SU-DHL-6 (cell line): ENCODE measurements around the gene IFNA13.

ENCODE experiments used
- H2AFZ ChIP-seq: fragments of 200-600 bp; sonication (generic); 2 replicates; pipeline ENCODE4 v1.6.1; 2014; ENCODE audit warnings: low read depth, mild to moderate bottlenecking, moderate library complexity, mixed read lengths, antibody characterized with exemption, low read length; ENCODE audit not compliant: severe bottlenecking
- H3F3A ChIP-seq: fragments of 200-600 bp; shearing (Covaris generic); 2 replicates; pipeline ENCODE4 v1.6.0; 2016; ENCODE audit warnings: antibody characterized with exemption, mild to moderate bottlenecking; ENCODE audit not compliant: insufficient read depth
- H3K27ac ChIP-seq: fragments of 200-600 bp; sonication (generic); 2 replicates; pipeline ENCODE4 v1.5.1; 2016; ENCODE audit warnings: low read depth, mild to moderate bottlenecking, low read length, moderate library complexity, mixed read lengths
- H3K27me3 ChIP-seq: fragments of 200-600 bp; sonication (generic), shearing (Covaris generic); 2 replicates; pipeline ENCODE4 v1.6.0; 2014; ENCODE audit warnings: mild to moderate bottlenecking, low read length
- H3K36me3 ChIP-seq: fragments of 200-600 bp; sonication (generic); 2 replicates; pipeline ENCODE4 v1.6.1; 2014; ENCODE audit warnings: mild to moderate bottlenecking, low read length, mixed read lengths
- H3K4me2 ChIP-seq: fragments of 300-600, 200-600 bp; shearing (Covaris generic), sonication (generic); 2 replicates; pipeline ENCODE4 v1.6.0; 2014; ENCODE audit warnings: low read length, low read depth, mild to moderate bottlenecking; ENCODE audit not compliant: poor library complexity, severe bottlenecking
- H3K4me3 ChIP-seq: fragments of 200-600 bp; sonication (generic); 2 replicates; pipeline ENCODE4 v1.5.1; 2014; ENCODE audit warnings: antibody characterized with exemption, low read length, mild to moderate bottlenecking, mixed read lengths; ENCODE audit not compliant: insufficient read depth, poor library complexity, severe bottlenecking
- H3K79me2 ChIP-seq: fragments of 200-600 bp; sonication (generic); 2 replicates; pipeline ENCODE4 v1.6.1; 2014; ENCODE audit warnings: mild to moderate bottlenecking, low read length, moderate library complexity; ENCODE audit not compliant: insufficient read depth
- H3K9ac ChIP-seq: fragments of 200-600 bp; sonication (generic); 2 replicates; pipeline ENCODE4 v1.7.0; 2014; ENCODE audit warnings: mild to moderate bottlenecking, low read length
- H3K9me2 ChIP-seq: fragments of 200-600 bp; sonication (generic); replicated peaks from 2 replicates; pipeline ENCODE4 v1.6.1; 2014; ENCODE audit warnings: low read length; ENCODE audit not compliant: insufficient read depth
- H3K9me3 ChIP-seq: fragments of 200-600 bp; sonication (generic); 2 replicates; pipeline ENCODE4 v1.6.1; 2014; ENCODE audit warnings: low read length, mixed read lengths; ENCODE audit not compliant: insufficient read depth
- H4K20me1 ChIP-seq: fragments of 200-600 bp; sonication (generic); 2 replicates; pipeline ENCODE4 v1.6.1; 2014; ENCODE audit warnings: low read depth, mild to moderate bottlenecking, antibody characterized with exemption, low read length, moderate library complexity, mixed read lengths
- CTCF ChIP-seq: fragments of 200-600 bp; sonication (generic); IDR thresholded peaks from one replicate; pipeline ENCODE4 v1.5.1; 2017; ENCODE audit warnings: antibody characterized with exemption, mild to moderate bottlenecking, low read length, moderate library complexity; ENCODE audit not compliant: insufficient read depth, poor library complexity, severe bottlenecking
- EZH2phosphoT487 ChIP-seq: fragments of 200-600 bp; sonication (generic), shearing (Covaris generic); conservative IDR thresholded peaks from 2 replicates; pipeline ENCODE4 v1.6.1; 2018; ENCODE audit warnings: mild to moderate bottlenecking, antibody characterized with exemption, low read length, moderate library complexity, mixed read lengths

The IFNA13 gene

DNA sequence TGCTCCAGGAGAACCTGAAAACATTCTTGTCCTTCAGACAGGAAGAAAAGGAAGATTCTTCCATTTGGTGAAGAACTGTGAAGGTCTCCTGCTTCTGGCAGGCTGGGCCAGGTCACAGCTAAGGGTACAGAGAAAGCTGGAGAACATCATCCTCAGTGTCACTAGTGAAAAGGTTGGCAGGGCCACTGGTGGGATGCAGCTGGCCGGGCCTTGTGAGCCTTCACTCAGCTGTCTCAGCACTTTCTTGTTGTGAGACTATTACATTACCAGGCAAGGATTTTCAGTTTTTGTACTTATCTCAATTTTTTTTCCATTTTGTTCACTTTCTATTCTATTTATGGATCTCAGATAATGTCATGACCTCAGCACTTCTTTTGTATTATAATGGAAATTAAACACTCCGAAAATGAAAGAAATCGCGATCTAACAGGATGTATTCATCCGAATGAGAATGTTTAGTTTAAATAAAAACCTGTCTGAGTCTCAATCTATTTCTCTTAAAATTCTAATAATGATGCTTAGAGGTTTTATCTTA is 31.2 kb upstream of the IFNA13 start:
- no peak overlapping the region for H3K4me2 ChIP-seq
- H3K9ac ChIP-seq: no peak overlapping the region
- no peaks in the 10 kb centered on the region for H3K9me3 ChIP-seq

GRCh38 chr9:21395778-21396717 is 28.2 kb upstream of the IFNA13 start:
- H3K9ac ChIP-seq: no peak overlapping the region
- no peaks in the 10 kb centered on the region for H3K9me3 ChIP-seq
- H3K27me3 ChIP-seq: no peaks in the 10 kb centered on the region
- H3K27ac ChIP-seq: no peak overlapping the region
- H3K79me2 ChIP-seq: no peaks in the 10 kb centered on the region
- peak; percentile 73 for TF ChIP-seq CTCF
- no peak for TF ChIP-seq EZH2phosphoT487
- H3K4me2 ChIP-seq: no peak overlapping the region
- H3K4me3 ChIP-seq: no peak overlapping the region
- no peaks in the 10 kb centered on the region for H4K20me1 ChIP-seq
- no peaks in the 10 kb centered on the region for H3K9me2 ChIP-seq
- no peaks in the 10 kb centered on the region for H3F3A ChIP-seq
- no peak overlapping the region for H2AFZ ChIP-seq
- no peaks in the 10 kb centered on the region for H3K36me3 ChIP-seq

More for the DNA sequence above, 31.2 kb upstream of the IFNA13 start:
- H3K9me2 ChIP-seq: no peaks in the 10 kb centered on the region
- H3K36me3 ChIP-seq: no peaks in the 10 kb centered on the region
- H2AFZ ChIP-seq: no peak overlapping the region
- no peaks in the 10 kb centered on the region for H3F3A ChIP-seq
- no peak overlapping the region for H3K27ac ChIP-seq
- no peak for TF ChIP-seq CTCF
- no peak for TF ChIP-seq EZH2phosphoT487
- H4K20me1 ChIP-seq: no peaks in the 10 kb centered on the region
- H3K27me3 ChIP-seq: no peaks in the 10 kb centered on the region
- H3K79me2 ChIP-seq: no peaks in the 10 kb centered on the region
- H3K4me3 ChIP-seq: no peak overlapping the region

- H3K36me3 ChIP-seq: no peaks in the 10 kb centered on the region
- no peak overlapping the region for H3K4me3 ChIP-seq
- no peaks in the 10 kb centered on the region for H3F3A ChIP-seq
- no peaks in the 10 kb centered on the region for H3K27me3 ChIP-seq
- H3K27ac ChIP-seq: no peak overlapping the region
- TF ChIP-seq CTCF: no peak
- TF ChIP-seq EZH2phosphoT487: no peak
- H3K4me2 ChIP-seq: no peak overlapping the region
- no peak overlapping the region for H2AFZ ChIP-seq
- no peak overlapping the region for H3K9ac ChIP-seq
- no peaks in the 10 kb centered on the region for H3K79me2 ChIP-seq
- no peaks in the 10 kb centered on the region for H4K20me1 ChIP-seq
- no peaks in the 10 kb centered on the region for H3K9me2 ChIP-seq
- no peaks in the 10 kb centered on the region for H3K9me3 ChIP-seq
Observed at GRCh38 chr9:21392270-21392669, 24.4 kb upstream of the IFNA13 start.
